Keratinocyte (primary cell): Measurements from ENCODE around the gene ORM2. TPM values are rescaled to one million over a fixed set of nuclear protein-coding genes. Genes with fewer than 3 reads are reported as not detected.

Experiments used
- DNase-seq: peaks from one replicate; pipeline ENCODE4 v3.0.0-alpha.2; 2011; ENCODE audit warnings: low read depth, missing footprints, low spot score
- FAIRE-seq: peaks from 2 replicates; lab custom pipeline; 2011; peaks lifted over from hg19 to GRCh38; lab: Jason Lieb, UNC
- H2AFZ ChIP-seq: 2 replicates; pipeline ENCODE4 v1.6.0; 2012; ENCODE audit warnings: low read length, control low read depth, inconsistent platforms; ENCODE audit not compliant: control insufficient read depth
- H3K27ac ChIP-seq: 2 replicates; pipeline ENCODE4 v1.5.1; 2011; ENCODE audit warnings: low read length; ENCODE audit not compliant: control insufficient read depth, insufficient read depth
- H3K27me3 ChIP-seq: 3 replicates; pipeline ENCODE4 v1.6.0; 2011; ENCODE audit warnings: low read length; ENCODE audit not compliant: control insufficient read depth, insufficient read depth; ENCODE audit errors: extremely low read depth
- H3K36me3 ChIP-seq, 2 experiments: 2 replicates in 1 of 2; 3 replicates in 1 of 2; pipeline ENCODE4 v1.5.1; 2011; ENCODE audit warnings: low read length in 2 of 2, mild to moderate bottlenecking in 1 of 2; ENCODE audit not compliant: control insufficient read depth in 2 of 2, insufficient read depth in 2 of 2; ENCODE audit errors: extremely low read depth in 1 of 2
- H3K4me1 ChIP-seq: 3 replicates; pipeline ENCODE4 v1.5.1; 2011; ENCODE audit warnings: low read length; ENCODE audit not compliant: control insufficient read depth, insufficient read depth; ENCODE audit errors: extremely low read depth
- H3K4me2 ChIP-seq: 3 replicates; pipeline ENCODE4 v1.6.0; 2011; ENCODE audit warnings: low read depth, low read length; ENCODE audit not compliant: control insufficient read depth, insufficient read depth; ENCODE audit errors: extremely low read depth
- H3K4me3 ChIP-seq, 3 experiments: fragments of 200-600 bp in 1 of 3; sonication (generic) in 1 of 3; 2 replicates in 2 of 3; 3 replicates in 1 of 3; pipeline ENCODE4 v1.5.1; 2011 to 2016; ENCODE audit warnings: low read length in 3 of 3, mild to moderate bottlenecking in 3 of 3, control low read depth in 2 of 3, inconsistent platforms in 1 of 3, low read depth in 1 of 3, mixed read lengths in 1 of 3, mixed run types in 1 of 3, moderate library complexity in 1 of 3; ENCODE audit not compliant: control insufficient read depth in 2 of 3, insufficient read depth in 2 of 3; ENCODE audit errors: extremely low read depth in 1 of 3
- H3K79me2 ChIP-seq: 2 replicates; pipeline ENCODE4 v1.6.0; 2012; ENCODE audit warnings: low read length; ENCODE audit not compliant: control insufficient read depth, insufficient read depth
- H3K9ac ChIP-seq: 3 replicates; pipeline ENCODE4 v1.6.0; 2011; ENCODE audit warnings: low read length; ENCODE audit not compliant: control insufficient read depth, insufficient read depth; ENCODE audit errors: extremely low read depth
- H3K9me1 ChIP-seq: 3 replicates; pipeline ENCODE4 v1.6.0; 2011; ENCODE audit warnings: low read length; ENCODE audit not compliant: control insufficient read depth, insufficient read depth; ENCODE audit errors: extremely low read depth
- H3K9me3 ChIP-seq: 2 replicates; pipeline ENCODE4 v1.5.1; 2012; ENCODE audit warnings: low read depth, low read length; ENCODE audit not compliant: control insufficient read depth
- H4K20me1 ChIP-seq: 3 replicates; pipeline ENCODE4 v1.6.0; 2011; ENCODE audit warnings: low read length; ENCODE audit not compliant: control insufficient read depth, insufficient read depth; ENCODE audit errors: extremely low read depth
- CTCF ChIP-seq, 3 experiments: IDR thresholded peaks in 1 of 3; conservative IDR thresholded peaks in 1 of 3; optimal IDR thresholded peaks in 1 of 3; 2 replicates in 2 of 3; 3 replicates in 1 of 3; pipeline versions ENCODE3 to v1.5.1; 2011; ENCODE audit warnings: low read length in 3 of 3, mild to moderate bottlenecking in 3 of 3, moderate library complexity in 2 of 3, control low read depth in 1 of 3, inconsistent platforms in 1 of 3; ENCODE audit not compliant: insufficient read depth in 2 of 3; ENCODE audit errors: extremely low read depth in 1 of 3
- EZH2 ChIP-seq: IDR thresholded peaks from one replicate; pipeline ENCODE4 v1.6.1; 2012; ENCODE audit warnings: inconsistent platforms, mild to moderate bottlenecking, low read length, moderate library complexity
- dilution Hi-C: fragments of 300-500 bp; cut with MboI; formaldehyde crosslinking; loops from one replicate; pipeline ENCODE4 v1.7.0; 2020; ENCODE audit warnings: low sequenced_read_pairs; ENCODE audit not compliant: extremely low pct_ligation_motif_present
- polyA plus RNA-seq, 5 experiments: library from polyadenylated mRNA; depleted of rRNA in 3 of 5; stranded (reverse) in 3 of 5; stranded (forward) in 1 of 5; unstranded in 1 of 5; fragments of >200 nt; gene quantifications; 1 replicate in 1 of 5; 2 replicates in 3 of 5; 3 replicates in 1 of 5; pipeline versions ENCODE4 v1.2.1 to v1.2.3, GENCODE V29; 2011 to 2012; ENCODE audit warnings: missing spikeins in 2 of 5, low read depth in 1 of 5, low replicate concordance in 1 of 5

The ORM2 gene
- polyA plus RNA-seq, 1 donor (not counting 4 experiments of a cell fraction or from before 2014, with no cell fraction given) = not detected

DNA sequence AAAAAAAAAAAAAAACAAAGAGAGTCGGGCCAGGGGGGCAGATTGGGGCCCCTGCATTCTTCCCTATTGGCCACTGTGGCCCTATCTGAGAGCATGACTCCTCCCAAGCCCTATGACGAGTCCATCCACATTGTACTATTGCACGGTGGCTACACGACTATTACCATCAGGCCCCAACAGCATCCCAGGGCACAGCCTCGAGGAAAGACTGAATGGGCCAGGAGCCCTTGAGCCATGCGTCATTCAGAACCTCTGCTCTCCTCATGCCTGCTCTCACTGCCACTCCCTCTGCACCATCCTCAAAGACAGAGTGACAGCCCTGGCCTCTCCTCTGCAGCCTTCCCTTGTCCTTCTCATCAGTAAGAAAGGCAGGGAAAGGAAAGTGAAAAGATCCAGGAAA lies 26.9 kb upstream of the ORM2 start:
- Histone ChIP-seq H3K36me3 (peaks cover 25 to 41% of the 10 kb centered on the region in 2 experiments), H3K79me2 (no peaks in the 10 kb centered on the region), H3K4me1 (no peaks in the 10 kb centered on the region), H3K4me2 (no peak overlapping the region), H3K4me3 (no peak overlapping the region), H3K9me3 (no peaks in the 10 kb centered on the region), H3K27me3 (no peaks in the 10 kb centered on the region), H3K9ac (no peak overlapping the region), H2AFZ (no peak overlapping the region), H3K27ac (no peak overlapping the region), H3K9me1 (no peaks in the 10 kb centered on the region), H4K20me1 (no peaks in the 10 kb centered on the region)
- dilution Hi-C loops = no loop called here
- no peak for FAIRE-seq
- TF ChIP-seq EZH2 (no peak), CTCF (optimal IDR thresholded peaks at IDR 0.05 in 1 of 3, IDR thresholded peaks at IDR 0.05 in 1 of 3, conservative IDR thresholded peaks at IDR 0.05 in 1 of 3; ENCODE audit: extremely low read depth in 1 of 3, insufficient read depth in 2 of 3, low read length in 3 of 3) (no peak)
- no peak for DNase-seq

DNA sequence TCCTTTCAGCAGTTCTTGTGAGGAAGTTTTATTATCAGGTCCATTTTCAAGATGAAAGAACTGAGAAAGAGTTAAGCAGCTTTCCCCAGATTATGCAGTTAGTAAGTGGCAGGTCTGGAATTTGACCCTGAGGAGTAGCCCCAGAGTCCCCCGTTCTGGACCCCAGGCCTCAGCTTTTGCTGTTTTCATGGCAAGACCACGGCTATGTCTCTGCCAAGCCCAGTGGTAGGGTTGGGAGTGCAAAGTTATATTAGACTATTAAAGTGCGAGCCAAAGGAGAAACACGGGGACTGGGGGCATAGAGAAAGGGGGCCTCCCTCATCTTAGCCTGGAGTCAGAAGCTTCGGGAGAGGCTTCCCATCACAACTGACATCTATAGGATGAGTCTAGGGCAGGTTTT lies 26.1 kb upstream of the ORM2 start:
- FAIRE-seq (no peak), DNase-seq (no peak)
- Histone ChIP-seq H4K20me1 (no peaks in the 10 kb centered on the region), H3K9me3 (no peaks in the 10 kb centered on the region), H2AFZ (no peak overlapping the region), H3K36me3 (peaks cover 29 to 45% of the 10 kb centered on the region in 2 experiments), H3K9me1 (no peaks in the 10 kb centered on the region), H3K27ac (no peak overlapping the region), H3K4me2 (no peak overlapping the region), H3K9ac (no peak overlapping the region), H3K4me1 (no peaks in the 10 kb centered on the region), H3K79me2 (no peaks in the 10 kb centered on the region), H3K4me3 (no peak overlapping the region), H3K27me3 (no peaks in the 10 kb centered on the region)
- dilution Hi-C loops = no loop called here
- no peak for TF ChIP-seq EZH2

GRCh38 chr9:114303977-114304376 lies 25.7 kb upstream of the ORM2 start:
- dilution Hi-C loops = no loop called here
- FAIRE-seq = no peak

More at GRCh38 chr9:114303977-114304376, 25.7 kb upstream of the ORM2 start:
- no peak overlapping the region for H2AFZ ChIP-seq
- H3K4me1 ChIP-seq = no peaks in the 10 kb centered on the region
- H3K9me3 ChIP-seq = no peaks in the 10 kb centered on the region
- H4K20me1 ChIP-seq = no peaks in the 10 kb centered on the region
- TF ChIP-seq EZH2 (no peak), CTCF (optimal IDR thresholded peaks at IDR 0.05 in 1 of 3, IDR thresholded peaks at IDR 0.05 in 1 of 3, conservative IDR thresholded peaks at IDR 0.05 in 1 of 3; ENCODE audit: extremely low read depth in 1 of 3, insufficient read depth in 2 of 3, low read length in 3 of 3) (no peak)
- DNase-seq = no peak
- H3K9ac ChIP-seq = no peak overlapping the region
- no peak overlapping the region for H3K4me2 ChIP-seq
- H3K4me3 ChIP-seq = no peak overlapping the region
- no peak overlapping the region for H3K27ac ChIP-seq
- H3K27me3 ChIP-seq = no peaks in the 10 kb centered on the region
- H3K79me2 ChIP-seq = no peaks in the 10 kb centered on the region
- H3K36me3 ChIP-seq = peaks cover 33 to 45% of the 10 kb centered on the region in 2 experiments
- no peaks in the 10 kb centered on the region for H3K9me1 ChIP-seq
